Endometrial microvascular endothelial cells (primary cell): ENCODE measurements around the gene H19. TPM values are rescaled to one million over a fixed set of nuclear protein-coding genes. Genes with fewer than 3 reads are reported as not detected.

Source experiments
- in situ Hi-C: cut with HindIII; loops from 2 replicates; pipeline ENCODE4 v1.10.0; 2017; ENCODE audit warnings: low sequenced_read_pairs, low pct_unique_long_range_greater_than_20kb; ENCODE audit errors: inconsistent ontology term
- total RNA-seq: library from RNA; depleted of rRNA; stranded (reverse); fragments of >200 nt; gene quantifications from one replicate; pipeline ENCODE4 v1.2.3, GENCODE V29; 2015; ENCODE audit errors: inconsistent ontology term

H19 gene
- total RNA-seq, result 5.4 TPM

- in situ Hi-C loops, result no loop called here
Observed at GRCh38 chr11:1997755-1998154, at the start of gene H19. Gene H19 (minus strand): TSS chr11:1997842.

DNA sequence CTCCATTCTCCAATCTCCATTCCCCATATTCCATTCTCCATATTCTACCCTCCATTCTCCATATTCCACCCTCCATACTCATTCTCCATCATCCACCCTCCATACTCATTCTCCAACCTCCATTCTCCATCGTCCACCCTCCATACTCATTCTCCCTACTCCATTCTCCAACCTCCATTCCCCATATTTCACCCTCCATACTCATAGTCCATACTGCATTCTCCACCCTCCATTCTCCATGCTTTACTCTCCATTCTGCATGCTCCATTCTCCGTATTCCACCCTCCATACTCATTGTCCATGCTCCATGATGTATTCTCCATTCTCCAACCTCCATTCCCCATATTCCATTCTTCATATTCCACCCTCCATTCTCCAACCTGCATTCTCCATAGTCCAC, 44.3 kb upstream of the H19 start:
- in situ Hi-C loops, result no loop called here

- in situ Hi-C loops, result no loop called here
Observed at GRCh38 chr11:2041153-2041552, 43.5 kb upstream of the H19 start.

DNA sequence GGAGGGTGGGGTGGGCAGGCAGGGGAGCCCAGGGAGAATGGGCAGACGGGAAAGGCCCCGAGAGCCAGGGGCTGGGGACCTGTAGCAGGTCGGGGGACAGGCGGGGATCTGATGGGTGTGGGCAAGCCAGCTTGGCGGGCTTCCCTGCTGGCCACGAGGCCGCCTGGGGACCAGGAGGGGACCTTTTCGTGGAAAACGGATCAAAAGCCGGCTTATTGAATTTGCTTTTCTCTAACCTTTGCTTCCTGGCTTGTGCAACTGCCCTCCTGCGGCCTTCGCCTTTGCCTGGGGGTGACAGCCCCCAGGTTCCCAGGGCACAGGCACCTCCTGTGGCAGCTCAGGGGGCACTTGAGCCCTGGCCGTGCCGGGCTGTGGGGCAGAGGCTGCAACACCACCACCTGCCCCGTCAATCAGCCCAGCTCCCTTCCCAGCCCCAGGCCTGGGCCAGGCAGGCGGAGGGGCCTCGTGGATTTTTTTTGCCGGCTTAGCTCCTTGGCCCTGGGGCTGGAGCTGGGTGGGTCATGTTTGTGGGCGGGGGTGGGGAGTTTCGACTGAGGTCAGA, 41.6 kb upstream of the H19 start:
- in situ Hi-C loops, result no loop called here

DNA sequence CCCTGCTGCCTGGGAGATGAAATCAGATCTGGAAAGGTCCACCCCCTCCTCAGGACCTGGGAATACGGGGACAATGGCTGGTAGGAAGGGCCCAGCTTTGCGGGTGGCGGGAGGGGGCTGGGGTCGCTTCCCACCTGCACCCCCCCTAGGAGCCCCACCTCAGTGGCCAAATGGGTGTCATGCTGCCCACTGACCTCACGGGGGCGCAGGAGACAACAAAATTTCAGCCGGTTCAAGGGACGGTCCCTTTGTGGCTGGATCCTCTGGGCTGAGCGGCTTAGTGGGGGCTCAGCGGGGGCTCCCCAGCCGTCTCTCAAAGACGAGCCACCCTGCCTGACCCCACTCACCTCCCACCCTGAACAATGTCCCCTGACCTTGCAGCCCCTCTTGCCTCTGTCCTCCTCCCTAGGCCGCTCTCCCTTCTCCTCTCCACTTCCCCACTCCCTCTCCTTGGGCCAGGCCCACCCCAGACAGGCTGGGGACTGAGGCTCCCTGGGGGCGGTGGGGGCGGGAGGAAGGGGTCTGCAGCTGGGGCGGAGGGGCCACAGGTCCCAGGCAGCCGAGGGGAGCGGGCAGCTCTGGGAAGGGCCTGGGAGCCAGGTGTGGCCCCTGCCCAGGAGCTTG, 39.3 kb upstream of the H19 start:
- in situ Hi-C loops, result no loop called here

GRCh38 chr11:2035382-2035781, 37.7 kb upstream of the H19 start:
- in situ Hi-C loops, result no loop called here

- in situ Hi-C loops, result no loop called here
Observed at GRCh38 chr11:2031058-2031457, 33.4 kb upstream of the H19 start.

DNA sequence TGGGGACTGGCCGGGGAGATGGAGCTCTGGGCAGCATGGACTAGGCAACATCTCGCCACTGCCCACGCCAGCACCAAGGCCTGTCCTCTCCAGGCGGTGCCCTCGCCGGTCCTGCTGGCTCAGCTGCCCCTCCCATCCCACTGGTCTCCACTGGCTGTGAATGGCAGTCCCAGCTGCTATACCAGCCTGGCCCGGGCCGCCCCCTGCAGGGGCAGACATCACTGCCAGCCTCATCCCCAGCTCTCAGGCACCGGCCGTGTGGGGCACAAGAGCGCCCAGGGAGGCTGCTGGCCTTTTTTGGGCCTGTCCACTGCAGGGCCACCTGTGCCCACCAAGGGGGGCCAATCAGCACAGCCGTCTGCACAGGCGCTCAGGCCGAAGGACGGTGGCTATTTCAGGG, 30.1 kb upstream of the H19 start:
- in situ Hi-C loops, result no loop called here

DNA sequence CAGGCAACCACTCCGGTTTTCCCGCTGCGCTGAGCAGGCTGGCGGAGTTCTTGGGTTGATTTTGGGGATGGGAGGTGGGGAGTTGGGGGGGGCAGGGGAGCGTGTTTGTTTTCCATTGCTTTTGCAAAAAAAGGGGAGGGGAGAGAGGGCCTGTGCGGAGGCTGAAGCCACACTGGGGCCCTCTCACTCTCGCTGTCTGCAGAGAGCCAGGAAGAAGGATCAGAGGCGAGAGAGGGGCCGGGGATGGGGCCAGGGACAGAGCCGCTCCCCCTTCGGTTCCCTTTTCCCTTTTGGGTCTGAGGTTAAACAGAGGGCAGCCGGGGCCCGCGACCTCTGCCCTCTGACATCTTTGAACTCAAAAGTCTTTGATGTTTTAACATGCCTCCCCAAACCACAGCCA, 17.4 kb upstream of the H19 start:
- in situ Hi-C loops, result no loop called here

DNA sequence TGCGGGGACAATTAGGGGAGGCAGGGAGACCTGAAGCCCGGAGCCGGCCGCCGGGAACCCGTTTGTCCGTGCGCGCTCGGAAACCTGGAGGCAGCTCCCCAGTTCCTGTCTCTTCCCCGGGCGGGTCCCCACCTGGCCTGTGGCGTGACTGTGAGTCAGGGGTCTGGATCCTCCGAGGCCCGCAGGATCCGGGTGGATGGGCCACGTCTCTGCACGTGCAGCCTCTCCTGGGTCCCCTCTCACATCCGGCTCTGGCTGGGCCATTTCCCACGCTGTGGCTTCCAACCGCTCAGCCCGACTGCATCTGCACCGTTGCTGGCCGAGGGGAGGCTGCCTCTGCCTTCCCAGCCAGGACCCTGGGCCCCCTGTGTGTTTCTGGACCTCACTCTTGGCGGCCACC, 14.8 kb upstream of the H19 start:
- in situ Hi-C loops, result no loop called here

DNA sequence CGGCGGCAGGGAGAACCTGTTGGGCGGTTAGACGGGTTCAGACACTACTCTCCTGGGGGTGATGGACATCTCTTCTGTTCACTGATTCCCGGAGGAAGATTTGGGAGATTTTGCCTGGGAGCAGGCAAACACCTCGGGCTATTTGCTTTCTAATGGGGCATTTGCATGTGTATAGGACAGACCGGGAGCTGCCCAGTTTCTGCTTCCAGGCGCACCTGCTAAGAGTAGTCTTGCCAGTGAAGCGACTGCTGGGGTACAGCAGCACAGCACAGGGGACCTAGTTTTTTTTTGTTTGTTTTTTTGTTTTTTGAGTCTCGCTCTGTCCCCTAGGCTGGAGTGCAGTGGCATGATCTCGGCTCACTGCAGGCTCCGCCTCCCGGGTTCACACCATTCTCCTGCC, 6.8 kb upstream of the H19 start:
- in situ Hi-C loops, result no loop called here

GRCh38 chr11:2002807-2003206, 5.2 kb upstream of the H19 start:
- in situ Hi-C loops, result no loop called here

- in situ Hi-C loops, result no loop called here
Observed at GRCh38 chr11:2002042-2002776, 4.6 kb upstream of the H19 start.

- in situ Hi-C loops, result no loop called here
Observed at GRCh38 chr11:1998861-1999260, 1.2 kb upstream of the H19 start.

- in situ Hi-C loops, result no loop called here
Observed at GRCh38 chr11:1998290-1998689, 648 bp upstream of the H19 start.

- in situ Hi-C loops, result no loop called here
Observed at GRCh38 chr11:1994121-1994520, 3.5 kb downstream of the H19 start.

DNA sequence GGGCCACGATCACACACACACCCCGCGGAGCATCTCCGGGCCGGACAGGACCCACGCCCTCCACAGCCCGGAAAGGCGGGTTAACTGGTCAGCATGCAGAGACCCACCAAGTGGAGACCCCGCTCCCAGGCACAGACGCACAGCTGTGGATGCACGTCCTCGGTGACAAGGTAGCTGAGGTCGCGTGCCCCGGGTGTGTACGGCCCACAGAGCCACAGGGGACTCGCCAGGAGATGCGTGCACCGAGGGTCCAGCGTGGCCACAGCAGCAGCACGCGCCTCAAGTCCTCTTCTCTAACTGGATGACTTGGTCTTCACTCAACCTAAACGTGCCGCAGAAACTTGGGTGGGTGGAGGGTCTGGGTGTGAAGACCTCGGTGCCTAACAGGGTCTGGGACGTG, 5.5 kb downstream of the H19 start:
- in situ Hi-C loops, result no loop called here

DNA sequence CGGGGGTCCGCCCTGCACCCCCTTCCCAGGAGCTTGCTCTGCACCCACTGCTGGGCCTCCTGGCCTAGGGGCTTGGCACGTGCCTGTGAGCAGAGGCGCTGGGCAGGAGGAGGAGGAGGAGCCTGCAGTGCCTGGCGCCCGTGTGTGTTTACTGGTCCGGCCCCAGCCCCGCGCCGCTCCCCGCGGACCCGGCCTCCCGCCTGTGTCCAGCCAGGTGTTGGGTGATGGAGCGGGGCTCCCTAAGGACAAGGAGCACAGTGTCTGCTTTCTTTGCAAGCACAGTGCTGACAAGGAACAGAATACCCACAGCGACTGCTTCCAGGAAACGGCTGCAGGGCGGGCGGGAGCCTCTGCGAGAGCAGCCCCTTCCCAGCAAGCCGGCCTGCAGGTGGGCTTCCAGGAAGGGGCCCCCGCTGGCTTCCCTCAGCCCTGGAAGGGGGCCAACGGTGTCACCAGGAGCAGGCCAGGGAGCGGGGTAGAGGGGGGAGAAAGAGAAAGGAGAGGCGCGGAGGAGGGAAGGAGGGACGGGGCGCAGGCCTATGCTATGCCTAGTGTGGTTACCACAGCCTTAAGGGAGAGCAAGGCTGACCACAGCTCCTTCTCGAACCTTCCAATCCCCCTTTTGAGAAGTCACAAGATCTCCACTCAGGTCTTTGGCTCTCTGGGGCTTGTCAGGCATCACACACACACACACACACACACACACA, 6.6 kb downstream of the H19 start:
- in situ Hi-C loops, result no loop called here

DNA sequence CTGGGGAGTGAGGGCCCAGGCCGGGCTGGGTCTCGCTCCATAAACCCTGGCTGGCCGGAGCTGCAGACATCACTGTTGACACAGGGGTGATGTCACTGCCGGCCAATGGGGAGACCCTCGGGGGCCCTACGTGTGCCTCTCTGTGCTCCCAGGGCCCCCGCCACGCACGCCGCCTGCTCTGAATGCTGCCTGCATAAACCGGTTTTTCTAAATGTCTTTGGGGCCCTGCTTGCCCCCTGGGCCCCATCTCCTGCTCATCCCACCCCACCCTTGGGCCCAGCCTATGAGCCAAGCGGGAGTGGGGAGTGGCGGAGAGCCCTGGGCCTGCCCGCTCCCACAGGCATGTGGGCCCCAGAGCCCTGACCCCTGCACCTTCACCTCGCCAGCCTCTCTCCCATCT, 7.7 kb downstream of the H19 start:
- in situ Hi-C loops, result no loop called here
